Vagina (tissue), 2 donors: ENCODE measurements around the gene MGAT5. TPM values are rescaled to one million over a fixed set of nuclear protein-coding genes. Genes with fewer than 3 reads are reported as not detected.

Experiments
- DNase-seq, 2 donors: peaks; one replicate each; pipeline ENCODE4 v3.0.0-alpha.2; 2017; ENCODE audit errors: extremely low spot score in 2 of 2
- H3K27ac ChIP-seq: fragments of 200-600 bp; sonication (generic); one replicate; pipeline ENCODE4 v1.5.1; 2019
- H3K27me3 ChIP-seq: fragments of 200-600 bp; sonication (generic); one replicate; pipeline ENCODE4 v1.5.1; 2019
- H3K36me3 ChIP-seq, 2 donors: fragments of 200-600 bp; sonication (generic); one replicate each; pipeline ENCODE4 v1.5.1; 2017 to 2019
- H3K4me1 ChIP-seq: fragments of 200-600 bp; sonication (generic); one replicate; pipeline ENCODE4 v1.5.1; 2019
- H3K4me3 ChIP-seq, 2 donors: fragments of 200-600 bp; sonication (generic); 1 replicate in 1 of 2; 2 replicates in 1 of 2; pipeline ENCODE4 v1.5.1; 2016 to 2019
- H3K9me3 ChIP-seq: fragments of 200-600 bp; sonication (generic); one replicate; pipeline ENCODE4 v1.5.1; 2019
- POLR2A ChIP-seq, 2 donors: fragments of 450-650 bp; IDR thresholded peaks; one replicate each; pipeline ENCODE4 v1.6.1; 2017; ENCODE audit warnings: antibody characterized with exemption in 2 of 2, mild to moderate bottlenecking in 2 of 2, moderate library complexity in 2 of 2
- POLR2AphosphoS5 ChIP-seq, 2 donors: sonication (generic); formaldehyde crosslinking; IDR thresholded peaks; one replicate each; pipeline ENCODE4 v1.9.0; 2017; ENCODE audit warnings: antibody characterized with exemption in 2 of 2, mild to moderate bottlenecking in 2 of 2, low read depth in 1 of 2; ENCODE audit not compliant: insufficient read depth in 1 of 2
- intact Hi-C: fragments of 100-400 bp; cut with DNase I; formaldehyde crosslinking; loops from one replicate; pipeline ENCODE4 v1.15.1; 2023
- total RNA-seq: library from RNA; depleted of rRNA; stranded (reverse); fragments of >200 nt; gene quantifications from one replicate; pipeline ENCODE4 v1.2.3, GENCODE V29; 2016
- TF ChIP-seq, protein P1 (sequence below), 3 experiments: fragments of 450-650 bp in 2 of 3; fragments of 200-600 bp in 1 of 3; sonication (generic) in 1 of 3; IDR thresholded peaks; one replicate each; pipeline ENCODE4 v1.5.1; 2017 to 2019; ENCODE audit warnings: antibody characterized with exemption in 3 of 3, mild to moderate bottlenecking in 2 of 3, moderate library complexity in 2 of 3

MGAT5 gene
- total RNA-seq, 1 donor from 2014 or later: 16.7 TPM

DNA sequence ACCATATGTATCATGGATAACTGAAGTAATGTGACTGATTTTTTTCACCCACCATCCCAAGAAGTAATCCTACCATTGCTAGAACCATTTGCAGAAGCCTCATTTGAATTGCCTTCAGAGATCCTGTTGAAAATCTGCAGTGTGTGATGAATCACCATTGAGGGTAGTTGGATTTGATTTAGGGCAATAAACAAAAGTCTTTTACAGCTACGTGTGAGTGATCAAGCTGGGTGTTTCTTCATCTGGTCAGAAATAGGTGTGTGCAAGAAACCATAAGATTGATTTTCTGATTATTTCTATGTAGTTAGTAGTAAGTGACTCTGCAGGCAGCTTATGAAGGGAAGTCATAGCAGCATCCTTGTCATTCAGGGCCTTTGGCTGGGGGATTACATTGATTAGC lies 159.6 kb downstream of the MGAT5 start:
- TF ChIP-seq, protein P1, sequence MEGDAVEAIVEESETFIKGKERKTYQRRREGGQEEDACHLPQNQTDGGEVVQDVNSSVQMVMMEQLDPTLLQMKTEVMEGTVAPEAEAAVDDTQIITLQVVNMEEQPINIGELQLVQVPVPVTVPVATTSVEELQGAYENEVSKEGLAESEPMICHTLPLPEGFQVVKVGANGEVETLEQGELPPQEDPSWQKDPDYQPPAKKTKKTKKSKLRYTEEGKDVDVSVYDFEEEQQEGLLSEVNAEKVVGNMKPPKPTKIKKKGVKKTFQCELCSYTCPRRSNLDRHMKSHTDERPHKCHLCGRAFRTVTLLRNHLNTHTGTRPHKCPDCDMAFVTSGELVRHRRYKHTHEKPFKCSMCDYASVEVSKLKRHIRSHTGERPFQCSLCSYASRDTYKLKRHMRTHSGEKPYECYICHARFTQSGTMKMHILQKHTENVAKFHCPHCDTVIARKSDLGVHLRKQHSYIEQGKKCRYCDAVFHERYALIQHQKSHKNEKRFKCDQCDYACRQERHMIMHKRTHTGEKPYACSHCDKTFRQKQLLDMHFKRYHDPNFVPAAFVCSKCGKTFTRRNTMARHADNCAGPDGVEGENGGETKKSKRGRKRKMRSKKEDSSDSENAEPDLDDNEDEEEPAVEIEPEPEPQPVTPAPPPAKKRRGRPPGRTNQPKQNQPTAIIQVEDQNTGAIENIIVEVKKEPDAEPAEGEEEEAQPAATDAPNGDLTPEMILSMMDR (IDR thresholded peaks at IDR 0.05): no peak
- TF ChIP-seq POLR2AphosphoS5 (IDR thresholded peaks at IDR 0.05; ENCODE audit: insufficient read depth in 1 of 2, low read depth in 1 of 2): no peak
- TF ChIP-seq POLR2A (IDR thresholded peaks at IDR 0.05): no peak
- no peaks in the 10 kb centered on the region for H3K36me3 ChIP-seq
- H3K4me1 ChIP-seq: peaks cover 24% of the 10 kb centered on the region
- no peak for DNase-seq
- intact Hi-C loops: loop anchor here (5.0 kb wide), 1 partner anchor 291 kb away; no protein-coding TSS in a partner anchor
- H3K27ac ChIP-seq: no peak overlapping the region
- H3K4me3 ChIP-seq: no peak overlapping the region
- H3K9me3 ChIP-seq: no peaks in the 10 kb centered on the region
- H3K27me3 ChIP-seq: no peaks in the 10 kb centered on the region

DNA sequence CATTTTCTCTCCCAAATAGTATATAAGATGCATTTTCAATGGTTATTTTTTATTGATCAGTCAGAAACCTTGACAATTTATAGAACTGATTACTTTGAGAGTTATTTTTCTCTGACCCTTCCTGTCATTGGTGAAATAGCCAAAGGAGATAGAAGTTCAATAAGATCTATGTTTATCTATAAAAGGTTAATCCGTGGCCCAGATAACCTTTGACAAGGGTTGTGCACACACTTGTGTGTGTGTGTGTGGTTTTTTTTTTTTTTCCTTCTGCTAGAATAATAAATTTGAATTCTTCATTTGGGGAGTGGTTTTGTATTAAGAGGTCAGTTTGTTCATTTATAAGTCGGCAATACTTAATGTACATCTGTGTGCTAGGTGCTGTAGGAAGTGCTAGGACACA lies 160.0 kb downstream of the MGAT5 start:
- H3K4me1 ChIP-seq: peaks cover 19% of the 10 kb centered on the region
- intact Hi-C loops: loop anchor here (5.0 kb wide), 1 partner anchor 292 kb away; no protein-coding TSS in a partner anchor
- no peak for DNase-seq
- no peaks in the 10 kb centered on the region for H3K27me3 ChIP-seq
- no peak overlapping the region for H3K4me3 ChIP-seq
- TF ChIP-seq POLR2A (IDR thresholded peaks at IDR 0.05) (no peak), POLR2AphosphoS5 (IDR thresholded peaks at IDR 0.05; ENCODE audit: insufficient read depth in 1 of 2, low read depth in 1 of 2) (no peak)
- TF ChIP-seq, protein P1 (IDR thresholded peaks at IDR 0.05): no peak
- no peaks in the 10 kb centered on the region for H3K36me3 ChIP-seq
- H3K9me3 ChIP-seq: no peaks in the 10 kb centered on the region
- no peak overlapping the region for H3K27ac ChIP-seq

DNA sequence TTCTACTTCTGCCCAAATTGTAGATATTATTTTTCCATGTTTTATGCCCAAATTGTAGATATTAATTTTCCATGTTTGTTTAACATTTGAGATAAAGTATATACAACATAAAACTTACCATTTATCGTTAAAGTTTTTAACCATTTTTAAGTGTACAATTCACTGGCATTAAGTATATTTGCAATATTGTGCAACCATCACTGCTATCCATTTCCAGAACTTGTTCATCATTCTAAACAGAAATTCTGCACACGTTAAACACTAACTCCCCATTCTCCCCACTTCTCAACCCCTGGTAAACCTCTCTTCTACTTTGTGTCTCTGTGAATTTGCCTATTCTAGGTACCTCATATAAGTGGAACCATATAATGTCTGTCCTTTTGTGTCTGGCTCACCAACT lies 162.1 kb downstream of the MGAT5 start:
- TF ChIP-seq, protein P1 (IDR thresholded peaks at IDR 0.05): no peak
- TF ChIP-seq POLR2AphosphoS5 (IDR thresholded peaks at IDR 0.05; ENCODE audit: insufficient read depth in 1 of 2, low read depth in 1 of 2) (no peak), POLR2A (IDR thresholded peaks at IDR 0.05) (no peak)
- no peak overlapping the region for H3K27ac ChIP-seq
- no peak overlapping the region for H3K4me3 ChIP-seq
- H3K36me3 ChIP-seq: no peaks in the 10 kb centered on the region
- DNase-seq: no peak
- peaks cover 9% of the 10 kb centered on the region for H3K4me1 ChIP-seq
- intact Hi-C loops: no loop called here
- H3K27me3 ChIP-seq: no peaks in the 10 kb centered on the region
- no peaks in the 10 kb centered on the region for H3K9me3 ChIP-seq

DNA sequence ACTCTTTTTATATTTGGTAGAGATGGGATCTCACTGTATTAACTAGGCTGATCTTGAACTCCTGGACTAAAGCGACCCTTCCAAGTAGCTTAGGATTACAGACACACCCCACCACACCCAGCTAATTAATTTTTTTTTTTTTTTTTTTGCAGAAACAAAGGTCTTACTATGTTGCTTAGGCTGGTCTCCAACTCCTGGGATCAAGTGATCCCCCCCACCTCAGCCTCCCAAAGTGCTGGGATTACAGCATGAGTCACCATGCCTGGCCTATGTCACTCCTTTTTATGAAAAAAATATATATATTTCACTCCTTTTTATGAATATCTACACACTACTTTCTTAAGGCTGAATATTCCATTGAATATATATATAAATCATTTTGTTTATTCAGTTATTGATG lies 162.8 kb downstream of the MGAT5 start:
- no peaks in the 10 kb centered on the region for H3K9me3 ChIP-seq
- no peak overlapping the region for H3K4me3 ChIP-seq
- no peak overlapping the region for H3K27ac ChIP-seq
- H3K36me3 ChIP-seq: no peaks in the 10 kb centered on the region
- intact Hi-C loops: no loop called here
- no peaks in the 10 kb centered on the region for H3K27me3 ChIP-seq
- peaks cover 3% of the 10 kb centered on the region for H3K4me1 ChIP-seq
- TF ChIP-seq, protein P1 (IDR thresholded peaks at IDR 0.05): no peak
- no peak for TF ChIP-seq POLR2AphosphoS5 (IDR thresholded peaks at IDR 0.05; ENCODE audit: insufficient read depth in 1 of 2, low read depth in 1 of 2)
- no peak for TF ChIP-seq POLR2A (IDR thresholded peaks at IDR 0.05)
- no peak for DNase-seq

DNA sequence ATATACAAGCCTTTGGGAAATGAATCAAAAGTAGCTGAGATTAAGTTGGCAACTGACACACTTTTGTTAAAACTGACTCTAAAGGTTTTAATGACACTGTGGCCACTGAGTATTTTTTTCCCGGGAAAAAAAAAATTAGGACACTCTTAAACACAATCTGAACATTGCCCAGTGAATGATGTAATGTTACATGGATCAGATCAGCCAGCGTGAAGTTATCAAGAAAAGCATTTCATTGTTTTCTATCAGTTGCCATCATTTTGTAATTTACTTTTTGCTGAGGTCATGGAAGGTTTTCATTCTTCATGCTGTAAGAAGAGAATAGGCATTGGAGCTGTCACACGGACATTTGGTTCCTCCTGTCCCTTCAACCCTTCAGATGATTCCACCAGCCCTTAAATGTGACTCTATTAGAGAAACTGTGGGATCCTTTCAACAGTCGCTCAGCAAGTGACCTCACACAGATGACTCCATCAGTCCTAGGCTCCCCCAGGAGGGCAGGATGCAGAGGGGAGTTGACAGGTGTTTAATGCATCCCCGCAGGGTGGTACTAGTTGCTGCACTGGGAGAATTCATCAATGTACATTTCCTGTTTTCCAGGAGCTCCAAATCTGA lies 164.2 kb downstream of the MGAT5 start:
- no peaks in the 10 kb centered on the region for H3K4me1 ChIP-seq
- H3K36me3 ChIP-seq: no peaks in the 10 kb centered on the region
- DNase-seq: no peak
- no peak overlapping the region for H3K27ac ChIP-seq
- TF ChIP-seq POLR2AphosphoS5 (IDR thresholded peaks at IDR 0.05; ENCODE audit: insufficient read depth in 1 of 2, low read depth in 1 of 2): no peak
- H3K9me3 ChIP-seq: no peaks in the 10 kb centered on the region
- H3K4me3 ChIP-seq: no peak overlapping the region
- intact Hi-C loops: no loop called here
- no peaks in the 10 kb centered on the region for H3K27me3 ChIP-seq
